Suprapubic skin (tissue), 4 donors: ENCODE measurements around the gene ERF.

Experiments
- EP300 ChIP-seq: sonication (generic); formaldehyde crosslinking; IDR thresholded peaks from one replicate; pipeline ENCODE4 v1.6.1; 2017; ENCODE audit warnings: antibody characterized with exemption
- POLR2A ChIP-seq, 2 donors: fragments of 450-650 bp; IDR thresholded peaks; one replicate each; pipeline ENCODE4 v1.6.1; 2017; ENCODE audit warnings: antibody characterized with exemption in 2 of 2, mild to moderate bottlenecking in 2 of 2, moderate library complexity in 2 of 2
- POLR2AphosphoS5 ChIP-seq, 3 donors: sonication (generic); formaldehyde crosslinking; IDR thresholded peaks; one replicate each; pipeline ENCODE4 v1.6.1; 2017; ENCODE audit warnings: antibody characterized with exemption in 3 of 3

DNA sequence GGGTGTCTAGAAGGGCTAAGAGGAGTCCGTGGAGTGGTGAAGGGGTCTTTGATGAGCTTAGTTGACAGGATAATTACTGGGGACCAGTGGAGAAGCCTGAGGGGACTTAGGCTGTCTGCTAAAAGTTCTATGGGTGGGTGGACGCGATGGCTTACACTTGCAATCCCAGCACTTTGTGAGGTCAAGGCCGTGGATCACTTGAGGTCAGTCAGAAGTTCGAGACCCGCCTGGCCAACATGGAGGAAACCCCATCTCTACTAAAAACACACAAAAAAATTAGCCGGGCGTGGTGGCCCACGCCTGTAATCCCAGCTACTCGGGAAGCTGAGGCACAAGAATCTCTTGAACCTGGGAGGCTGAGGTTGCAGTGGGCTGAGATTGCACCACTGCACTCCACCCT, 9.7 kb downstream of the ERF start:
- TF ChIP-seq POLR2A (IDR thresholded peaks at IDR 0.05) (no peak), EP300 (no peak), POLR2AphosphoS5 (IDR thresholded peaks at IDR 0.05) (no peak)
